H4 (cell line): Measurements from ENCODE around the gene USP25. TPM values are rescaled to one million over a fixed set of nuclear protein-coding genes. Genes with fewer than 3 reads are reported as not detected.

Source experiments
- DNase-seq: peaks from one replicate; pipeline ENCODE4 v3.0.0-alpha.2; 2015; ENCODE audit warnings: low spot score
- total RNA-seq: library from RNA; depleted of rRNA; stranded (reverse); fragments of >200 nt; shearing (Covaris generic); gene quantifications from 2 replicates; pipeline ENCODE4 v1.2.3, GENCODE V29; 2014

USP25 gene
- total RNA-seq, 1 experiment from 2014 or later, result 19.0 TPM

DNA sequence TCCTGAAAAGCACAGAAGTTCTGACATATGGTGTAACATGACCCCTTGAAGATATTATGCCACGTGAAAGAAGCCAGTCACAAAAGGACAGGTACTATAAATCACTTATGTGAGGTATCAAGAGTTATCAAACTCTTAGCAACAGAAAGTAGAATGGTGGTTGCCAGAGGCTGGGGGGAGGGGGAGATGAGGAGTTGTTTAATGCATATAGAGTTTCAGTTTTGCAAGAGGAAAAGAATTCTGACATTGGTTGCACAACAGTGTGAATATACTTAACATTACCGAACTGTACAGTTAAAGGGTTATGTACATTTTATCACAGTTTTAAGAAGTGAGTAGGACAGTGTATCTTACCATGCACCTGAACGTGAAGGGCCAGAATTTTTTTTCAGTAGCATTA is 80.0 kb downstream of the USP25 start:
- DNase-seq, result no peak

DNA sequence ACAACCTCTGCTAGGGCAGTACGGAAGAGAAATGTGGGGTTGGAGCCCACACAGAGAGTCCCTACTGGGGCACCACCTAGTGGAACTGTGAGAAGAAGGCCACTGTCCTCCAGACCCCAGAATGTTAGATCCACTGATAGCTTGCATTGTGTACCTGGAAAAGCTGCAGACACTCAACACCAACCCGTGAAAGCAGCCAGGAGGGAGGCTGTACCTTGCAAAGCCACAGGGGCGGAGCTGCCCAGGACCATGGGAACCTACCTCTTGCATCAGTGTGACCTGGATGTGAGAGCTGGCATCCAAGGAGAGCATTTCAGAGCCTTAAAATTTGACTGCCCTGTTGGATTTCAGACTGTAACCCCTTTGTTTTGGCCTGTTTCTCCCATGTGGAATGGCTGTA is 85.5 kb downstream of the USP25 start:
- no peak for DNase-seq

DNA sequence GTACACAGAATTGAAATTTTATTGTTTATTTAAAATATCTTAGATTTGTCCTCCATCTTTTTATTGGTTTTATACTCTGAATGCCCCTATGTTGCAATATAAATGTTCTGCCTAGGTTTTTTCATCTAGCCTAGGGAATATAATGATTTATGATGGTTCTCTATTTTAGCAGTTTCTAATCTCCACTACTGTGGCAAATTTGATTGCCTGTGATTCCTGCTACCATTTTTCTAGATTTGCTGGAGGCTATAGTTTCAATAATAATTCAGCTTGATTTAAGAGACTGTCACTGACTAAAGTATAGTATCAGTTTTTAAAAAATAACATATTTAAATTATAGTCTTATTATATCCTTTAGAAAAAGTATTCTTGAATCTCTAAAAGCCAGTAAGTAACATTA is 90.5 kb downstream of the USP25 start:
- DNase-seq, result no peak

DNA sequence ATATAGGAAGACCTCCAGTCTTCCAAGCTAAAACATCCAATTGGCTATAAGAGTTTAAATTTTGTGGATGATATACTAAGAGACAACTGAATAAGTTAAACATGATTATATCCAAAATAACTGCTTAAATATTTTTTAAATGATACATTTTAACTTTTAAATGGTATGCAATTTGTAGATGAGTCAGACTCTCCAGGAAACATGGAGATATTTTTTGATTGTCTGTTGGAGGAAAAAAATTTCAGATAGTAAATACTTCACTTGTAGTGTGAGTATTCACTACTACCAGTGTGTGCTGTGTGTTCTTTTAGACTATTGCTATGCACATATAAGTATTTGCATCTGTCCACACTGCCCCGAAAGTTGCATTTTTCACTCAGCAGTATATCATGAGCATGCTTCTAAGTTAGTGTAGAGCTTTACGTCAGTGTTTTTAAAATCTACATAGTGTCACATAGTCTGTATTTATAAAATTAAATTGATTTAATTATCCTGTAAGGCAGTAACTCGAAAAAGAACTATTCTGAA is 91.1 kb downstream of the USP25 start:
- no peak for DNase-seq

DNA sequence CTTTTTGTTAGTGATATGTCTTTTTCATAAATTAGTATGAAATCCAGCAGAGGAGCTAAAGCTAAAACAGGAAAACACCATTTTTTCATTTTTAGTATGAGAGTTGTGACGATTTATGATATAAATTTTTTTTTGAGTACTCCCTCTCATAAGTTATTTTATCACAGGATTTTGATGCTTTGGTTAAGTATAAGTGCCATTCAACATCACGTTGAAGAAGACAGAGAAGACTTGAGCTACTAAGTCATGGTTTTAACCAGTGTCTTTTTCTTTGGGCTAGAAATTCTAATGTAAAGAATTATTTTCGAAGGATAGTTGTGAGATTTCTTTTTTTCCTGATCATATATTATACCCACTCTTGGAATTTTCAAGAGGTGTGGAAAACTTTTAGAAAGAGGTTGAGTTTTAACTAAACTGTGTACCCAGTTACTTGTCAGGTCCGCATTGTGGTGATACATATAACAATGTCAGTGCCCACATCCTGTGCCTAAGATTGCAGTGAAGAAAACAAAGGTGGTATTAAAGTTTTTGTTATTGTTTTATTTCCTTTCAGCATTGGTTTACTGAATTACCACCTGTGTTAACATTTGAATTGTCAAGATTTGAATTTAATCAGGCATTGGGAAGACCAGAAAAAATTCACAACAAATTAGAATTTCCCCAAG is 93.8 kb downstream of the USP25 start:
- no peak for DNase-seq

DNA sequence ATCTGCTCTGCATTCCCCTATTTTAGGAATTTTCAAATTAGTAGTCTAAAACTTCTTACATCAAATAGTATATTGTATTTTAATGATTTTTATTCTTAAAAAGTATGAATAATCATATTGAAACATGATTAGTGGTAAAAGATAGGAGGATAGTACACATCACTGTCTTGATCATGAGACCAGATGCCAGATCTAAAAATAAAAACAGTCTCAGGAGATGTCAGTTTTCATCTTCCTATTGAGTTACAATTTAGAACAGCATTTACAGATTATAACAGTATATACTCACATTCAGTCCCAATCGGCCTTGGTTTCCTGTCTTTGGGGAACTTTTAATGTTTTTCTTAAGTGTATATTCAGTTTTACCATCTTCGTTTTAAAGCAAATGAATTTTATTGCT is 95.9 kb downstream of the USP25 start:
- DNase-seq, result no peak

DNA sequence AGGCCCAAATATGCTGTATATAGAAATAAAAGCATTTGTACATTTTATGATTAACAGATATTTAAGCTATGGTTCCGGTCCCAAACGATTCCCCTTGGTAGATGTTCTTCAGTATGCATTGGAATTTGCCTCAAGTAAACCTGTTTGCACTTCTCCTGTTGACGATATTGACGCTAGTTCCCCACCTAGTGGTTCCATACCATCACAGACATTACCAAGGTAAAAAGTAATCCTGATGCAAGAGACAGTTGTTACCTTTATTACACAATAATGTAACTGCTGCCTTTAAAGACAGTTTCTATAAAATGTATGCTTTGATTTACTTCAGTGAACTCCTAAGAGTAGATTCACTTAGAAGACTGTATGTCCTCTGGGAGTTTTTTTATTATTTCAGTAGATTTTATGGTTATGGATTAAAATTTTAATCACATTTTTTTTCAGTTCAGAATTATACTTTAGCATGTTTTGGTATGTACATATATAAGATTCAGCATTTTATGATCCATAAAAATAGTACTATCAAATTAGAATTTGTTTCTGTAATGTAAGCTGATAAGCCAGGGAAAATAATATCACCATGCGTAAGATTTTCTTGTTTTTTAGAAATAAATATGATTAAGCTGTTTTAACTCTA is 96.5 kb downstream of the USP25 start:
- peak; percentile 58 for DNase-seq

DNA sequence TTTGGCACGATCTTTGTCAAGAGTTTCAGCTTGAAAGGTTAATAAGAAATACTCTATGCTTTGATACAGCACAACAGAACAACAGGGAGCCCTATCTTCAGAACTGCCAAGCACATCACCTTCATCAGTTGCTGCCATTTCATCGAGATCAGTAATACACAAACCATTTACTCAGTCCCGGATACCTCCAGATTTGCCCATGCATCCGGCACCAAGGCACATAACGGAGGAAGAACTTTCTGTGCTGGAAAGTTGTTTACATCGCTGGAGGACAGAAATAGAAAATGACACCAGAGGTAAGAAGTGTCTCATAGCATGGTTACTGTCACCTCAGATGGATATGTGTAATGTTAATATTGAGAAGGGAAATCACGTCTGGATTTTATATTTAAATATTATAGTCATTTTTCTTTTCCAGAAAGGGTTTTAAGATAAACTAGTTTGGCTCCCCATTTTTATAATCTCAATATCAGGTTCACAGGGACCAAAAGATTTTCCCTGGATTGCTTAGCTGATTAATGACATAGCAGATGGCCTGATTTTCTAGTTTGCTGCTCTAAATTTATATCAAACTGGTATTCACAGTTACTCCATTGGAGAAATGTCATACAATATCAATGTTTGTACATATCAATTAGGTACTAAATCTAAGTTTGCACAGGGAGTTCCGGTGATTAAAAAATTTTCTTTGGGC is 97.3 kb downstream of the USP25 start:
- no peak for DNase-seq

DNA sequence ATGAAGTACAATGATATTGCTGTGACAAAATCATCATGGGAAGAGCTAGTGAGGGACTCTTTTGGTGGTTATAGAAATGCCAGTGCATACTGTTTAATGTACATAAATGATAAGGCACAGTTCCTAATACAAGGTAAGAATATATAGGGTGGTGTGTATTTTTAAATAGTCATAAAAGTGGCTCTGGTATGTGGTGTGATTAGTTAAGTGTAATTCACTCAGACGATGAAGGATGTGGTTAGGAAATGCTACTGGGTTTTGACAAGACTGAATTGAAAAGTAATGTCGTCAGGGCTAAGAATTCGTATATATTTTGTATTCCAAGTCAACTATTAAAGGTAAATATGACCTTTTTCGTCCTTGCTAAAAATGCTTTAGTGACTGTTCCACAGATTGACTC is 101.7 kb downstream of the USP25 start:
- no peak for DNase-seq

DNA sequence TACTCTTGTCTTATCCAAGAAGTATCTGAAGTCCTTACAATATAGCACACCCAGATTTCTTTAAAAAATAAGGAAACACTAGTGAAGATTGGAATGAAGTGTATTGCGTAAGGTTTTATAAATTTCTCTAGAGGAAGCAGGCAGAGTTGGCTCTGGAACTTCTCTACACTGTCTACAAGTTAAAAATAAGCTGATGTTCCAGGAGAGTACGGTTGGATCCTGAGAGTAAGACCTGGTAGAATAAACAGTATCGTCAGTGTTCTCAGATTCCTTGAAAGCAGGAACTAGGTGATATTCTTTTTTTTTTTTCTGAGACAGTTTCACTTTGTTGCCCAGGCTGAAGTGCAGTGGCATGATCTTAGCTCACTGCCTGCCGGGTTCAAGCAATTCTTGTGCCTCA is 107.9 kb downstream of the USP25 start:
- no peak for DNase-seq

DNA sequence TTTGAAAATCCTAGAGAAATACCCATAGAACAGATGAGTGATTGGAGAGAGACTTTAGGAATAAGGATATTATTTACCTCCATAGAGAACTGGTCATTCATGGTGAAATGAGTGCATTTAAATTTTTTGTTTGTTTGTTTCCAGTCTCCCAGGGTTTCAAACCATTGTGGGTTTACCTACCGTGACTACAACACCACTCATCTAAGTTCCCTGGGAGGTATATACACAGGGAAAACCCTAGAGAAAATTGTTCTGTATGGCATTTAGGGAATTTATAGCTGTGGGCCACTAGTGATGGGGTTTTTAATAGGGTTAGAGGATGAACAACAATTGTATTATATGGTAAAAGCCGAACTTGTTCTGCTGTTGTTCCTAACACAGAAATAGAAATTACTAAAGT is 109.2 kb downstream of the USP25 start:
- no peak for DNase-seq

DNA sequence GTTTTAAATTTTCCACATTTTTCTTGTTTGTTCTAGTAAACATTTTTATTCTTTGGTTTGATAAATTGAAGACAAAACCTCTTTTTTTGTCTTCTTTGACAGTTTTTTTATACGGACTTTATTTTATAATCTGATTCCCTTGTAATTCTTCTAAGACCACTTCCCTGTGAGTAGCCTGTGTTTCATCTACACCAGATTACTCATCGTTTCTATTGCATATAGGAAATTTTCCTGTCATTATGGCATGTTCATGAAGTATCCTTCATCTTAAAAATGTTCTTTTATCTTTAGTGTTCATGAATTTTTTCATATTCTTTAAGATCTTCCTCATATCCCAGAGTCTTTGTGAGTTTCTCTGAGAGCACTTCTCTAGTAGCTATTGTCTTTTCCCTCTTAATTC is 109.8 kb downstream of the USP25 start:
- DNase-seq, result no peak

DNA sequence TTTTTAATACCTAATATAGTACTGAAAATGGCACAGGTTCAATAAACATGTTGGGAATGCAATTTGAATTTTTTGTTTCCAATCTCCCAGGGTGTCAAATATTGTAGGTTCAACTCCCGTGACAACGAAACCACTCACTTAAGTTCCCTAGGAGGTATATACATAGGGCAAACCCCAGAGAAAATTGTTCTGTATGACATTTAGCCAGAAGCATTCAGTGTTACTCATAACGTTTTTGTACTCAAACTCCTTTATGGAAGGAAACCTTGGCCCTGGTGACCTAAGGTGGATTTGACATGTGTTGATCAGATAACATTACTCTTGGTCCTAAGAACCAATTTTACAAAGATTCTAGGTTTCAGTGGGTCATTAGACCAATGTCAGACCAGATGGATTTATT is 110.6 kb downstream of the USP25 start:
- DNase-seq, result no peak

DNA sequence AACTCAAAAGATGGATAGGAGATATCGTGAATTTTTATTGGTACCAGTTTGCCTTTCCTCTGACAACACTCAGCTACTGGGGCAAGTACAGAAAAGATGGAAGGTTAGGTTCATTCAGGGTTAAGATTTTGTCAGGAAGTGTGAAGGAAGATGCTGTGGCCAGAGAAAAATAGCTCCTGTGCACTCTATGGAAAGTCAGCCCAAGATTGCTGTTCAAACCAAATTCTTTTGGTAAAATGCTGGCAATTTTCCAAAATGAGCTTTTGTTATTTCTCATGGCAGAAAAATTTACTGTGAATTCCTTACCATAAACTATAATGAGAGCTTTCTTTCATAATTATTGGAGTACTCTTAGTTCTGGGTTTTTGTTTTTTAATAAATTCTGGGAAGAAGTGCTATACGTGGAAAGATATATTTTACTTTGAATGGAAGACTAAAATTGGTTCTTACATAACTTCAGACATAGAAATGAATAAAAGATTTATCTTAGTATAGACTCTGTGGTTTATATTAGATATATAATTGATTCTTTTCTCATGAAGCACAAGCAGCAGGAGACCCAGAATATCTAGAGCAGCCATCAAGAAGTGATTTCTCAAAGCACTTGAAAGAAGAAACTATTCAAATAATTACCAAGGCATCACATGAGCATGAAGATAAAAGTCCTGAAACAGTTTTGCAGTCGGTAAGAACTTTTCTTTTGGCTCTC is 112.2 kb downstream of the USP25 start:
- peak; percentile 21 for DNase-seq

DNA sequence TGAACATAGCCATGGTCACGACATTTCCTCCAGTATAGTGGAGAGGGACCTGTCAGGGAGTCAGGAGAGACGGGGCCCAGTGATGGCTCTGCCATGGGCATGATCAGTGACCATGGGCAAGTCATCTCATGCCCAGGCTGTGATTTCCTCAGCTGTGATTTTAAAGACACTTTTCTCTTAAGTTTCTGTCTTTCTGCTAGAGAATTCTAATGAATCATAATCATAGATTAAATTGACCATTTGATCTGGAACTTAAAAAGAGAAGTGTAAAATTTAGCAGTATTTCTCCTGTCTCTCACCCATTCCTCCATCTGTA is 112.7 kb downstream of the USP25 start:
- DNase-seq, result no peak

DNA sequence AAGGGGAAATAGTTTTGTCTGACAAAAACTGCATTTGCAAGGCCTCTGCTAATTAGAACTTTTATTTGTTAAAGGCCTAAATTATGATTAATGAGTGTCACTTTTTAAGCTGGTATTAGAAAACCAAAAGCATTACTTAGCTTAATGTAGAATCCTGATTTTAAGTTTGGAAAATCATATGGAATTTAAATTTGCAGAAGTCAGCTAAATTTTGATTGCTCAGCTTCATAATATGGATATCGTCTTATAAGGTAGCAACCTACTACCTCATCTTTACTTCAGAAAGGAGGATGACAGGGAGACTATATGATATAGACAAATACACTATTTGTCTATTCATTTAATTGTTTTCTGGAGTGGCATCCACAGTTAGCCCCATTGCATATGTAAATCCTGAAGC is 114.0 kb downstream of the USP25 start:
- DNase-seq, result no peak

DNA sequence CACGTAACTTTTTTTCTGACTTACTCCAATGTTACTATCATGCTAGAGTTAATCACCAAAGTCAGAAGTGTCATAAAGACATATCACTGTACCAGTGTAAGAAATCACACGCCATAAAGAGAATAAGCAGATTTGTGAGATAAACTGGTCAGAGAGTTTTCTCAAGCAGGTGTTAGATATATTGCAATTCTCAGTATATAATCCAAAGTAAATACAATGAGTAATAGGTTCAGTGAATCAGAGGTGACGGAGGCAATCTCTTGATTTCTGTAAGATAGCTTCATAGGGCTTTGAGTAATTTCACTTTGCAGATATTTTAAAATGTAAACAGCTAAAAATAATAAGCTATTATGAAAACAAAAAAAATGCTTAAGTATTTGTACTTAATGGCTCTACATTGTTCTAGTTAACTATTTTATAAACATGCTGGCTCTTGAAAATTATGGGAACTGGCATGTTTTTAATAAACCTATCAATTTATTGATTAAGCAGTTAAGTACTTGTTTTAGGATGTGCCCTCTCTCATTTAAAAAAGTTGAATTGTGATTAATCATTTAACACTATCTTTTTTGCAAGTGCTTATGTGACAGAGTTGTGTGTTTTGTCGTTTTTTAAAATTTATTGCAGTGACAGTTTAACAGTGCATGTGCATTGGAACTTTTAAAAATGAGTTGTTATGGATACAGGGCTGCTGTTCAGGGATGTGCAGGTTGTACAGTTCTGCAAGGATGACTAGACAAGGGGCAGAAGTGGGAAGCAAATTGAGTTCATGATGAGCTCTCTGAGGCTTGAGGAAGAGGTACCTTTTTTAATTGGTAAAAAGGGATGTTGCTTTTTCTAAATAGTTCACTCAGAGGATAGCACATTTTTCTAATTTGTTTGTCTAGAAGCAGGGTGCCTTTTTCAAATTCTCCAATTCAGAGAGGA is 119.1 kb downstream of the USP25 start:
- no peak for DNase-seq

DNA sequence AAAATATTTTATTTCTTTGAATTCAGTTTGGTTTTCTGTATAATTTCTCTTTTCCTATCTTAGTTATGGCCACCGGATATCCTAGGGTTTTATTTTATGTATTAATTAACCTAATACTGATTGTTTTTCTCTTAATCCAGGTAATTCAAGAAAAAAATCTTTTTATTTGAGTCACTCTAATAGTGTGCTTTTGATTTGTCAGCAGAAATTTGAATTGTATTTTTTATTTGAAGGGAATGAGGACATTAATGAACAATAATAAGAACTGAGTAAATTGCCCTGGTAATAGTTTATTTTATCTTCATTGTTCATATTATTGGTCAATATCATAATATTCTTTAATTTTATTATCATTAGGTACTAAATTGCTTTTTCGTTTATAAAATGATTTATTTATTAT is 120.1 kb downstream of the USP25 start:
- DNase-seq, result no peak

DNA sequence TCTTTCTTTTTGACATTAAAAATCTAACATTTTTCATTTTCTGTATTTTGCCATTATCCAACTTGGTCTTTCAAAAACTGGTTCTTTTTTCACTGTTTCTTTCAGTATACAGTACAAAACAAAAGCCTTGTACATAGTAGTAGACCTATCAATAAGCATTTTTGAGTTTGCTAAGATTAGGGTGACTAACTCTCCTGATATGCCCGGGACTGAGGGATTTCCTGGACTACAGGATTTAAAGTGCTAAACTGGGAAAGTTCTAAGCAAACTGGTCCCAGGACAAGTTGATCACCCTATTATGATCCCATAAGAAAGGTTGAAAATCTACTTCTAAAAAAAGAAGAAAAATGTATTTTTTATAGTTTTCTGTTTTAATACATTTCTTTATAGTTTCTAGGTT is 120.9 kb downstream of the USP25 start:
- no peak for DNase-seq

DNA sequence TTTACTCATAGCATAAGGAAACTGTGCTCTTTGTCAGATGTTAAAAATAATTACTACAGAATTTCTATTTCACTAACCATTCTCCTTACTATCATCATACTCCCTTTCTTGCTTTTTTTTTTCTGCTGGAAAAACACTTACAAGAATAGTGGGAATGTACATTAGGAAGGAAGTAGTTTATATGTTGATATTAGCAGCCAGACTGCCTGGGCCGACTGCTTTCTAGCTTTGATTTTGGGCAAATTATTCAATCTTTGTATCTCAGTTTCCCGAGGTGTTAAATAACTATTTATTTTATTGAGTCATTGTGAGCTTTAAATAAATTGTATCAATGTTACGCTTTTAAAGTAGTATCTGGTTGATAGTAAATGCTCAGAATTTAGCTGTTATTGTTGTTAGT is 122.4 kb downstream of the USP25 start:
- no peak for DNase-seq

DNA sequence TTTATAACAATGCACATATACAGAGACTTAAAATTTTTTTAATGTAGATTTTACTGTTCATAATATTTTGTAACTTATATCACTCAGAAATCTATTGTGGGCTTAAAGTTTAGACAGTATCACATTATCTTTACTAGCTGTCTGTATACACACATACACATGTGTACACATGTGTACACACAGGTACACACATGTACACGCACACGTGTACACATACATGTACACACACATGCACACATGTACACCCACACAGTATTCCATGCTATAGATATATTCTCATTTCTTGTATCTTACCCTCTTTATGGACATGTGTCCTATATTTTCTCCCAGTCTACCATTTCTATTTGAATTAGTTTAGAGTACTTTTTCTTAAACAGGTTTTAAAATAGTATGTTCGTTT is 123.3 kb downstream of the USP25 start:
- DNase-seq, result no peak

DNA sequence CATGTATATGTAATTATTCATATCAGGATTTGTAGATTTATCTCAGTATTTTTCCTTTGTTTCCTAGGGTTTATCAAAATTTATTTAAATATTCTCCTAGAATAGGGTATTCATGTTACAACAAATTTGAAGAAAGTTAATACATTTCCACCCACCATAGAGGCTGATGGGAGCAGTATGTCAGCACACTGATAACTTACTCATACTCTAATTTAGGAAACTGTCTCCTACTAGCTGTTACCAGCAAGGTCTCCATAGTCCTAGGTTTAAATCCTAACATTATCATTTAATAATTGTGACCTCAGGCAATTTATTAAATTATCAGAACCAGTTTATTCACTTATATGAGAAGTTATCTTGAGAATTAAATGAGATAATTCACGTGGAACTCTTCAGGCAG is 127.0 kb downstream of the USP25 start:
- no peak for DNase-seq
